ENCODE results near the gene OR2A2. TPM values are rescaled to one million over a fixed set of nuclear protein-coding genes. Genes with fewer than 3 reads are reported as not detected.

OR2A2 gene
- total RNA-seq: not detected
- polyA plus RNA-seq (ENCODE audit: insufficient read depth, low read depth, low replicate concordance): not detected
- long read RNA-seq, donor 1: 0 reads
- long read RNA-seq, donor 2: 0 reads

GRCh38 chr7:144109283-144109682, at the start of gene OR2A2:
OR2A2 (plus strand) TSS chr7:144109583; CDS start chr7:144109583, 0 bp downstream.
- H3K27ac ChIP-seq: no peak within 1 kb of the TSS
- 87 to 98% methylated on average over 2 of the region's 2 CpGs for WGBS, 2 donors
- TF ChIP-seq CTCF (IDR thresholded peaks at IDR 0.05) (no peak), POLR2A (IDR thresholded peaks at IDR 0.05) (no peak)
- intact Hi-C loops (cut with DNase I; ENCODE audit: low total_unique reads): no loop called here
- H3K9me3 ChIP-seq: no peaks in the 10 kb centered on the region
- H3K4me1 ChIP-seq: no peaks in the 10 kb centered on the region
- H3K36me3 ChIP-seq (ENCODE audit: low read depth, missing control alignments): no peaks in the 10 kb centered on the region
- DNase-seq: no peak
- no peak within 1 kb of the TSS for H3K4me3 ChIP-seq
- H3K27me3 ChIP-seq: no peaks in the 10 kb centered on the region

GRCh38 chr7:144063710-144064109, 45.7 kb upstream of the OR2A2 start:
- TF ChIP-seq CTCF (IDR thresholded peaks at IDR 0.05): peak in 2 of 3 experiments; percentile 10 to 46
- TF ChIP-seq POLR2A (IDR thresholded peaks at IDR 0.05): no peak
- intact Hi-C loops (cut with DNase I; ENCODE audit: low total_unique reads): no loop called here
- H3K4me3 ChIP-seq: no peak overlapping the region
- no peaks in the 10 kb centered on the region for H3K9me3 ChIP-seq
- WGBS, 2 donors: 31 to 32% methylated on average over 3 of the region's 3 CpGs
- H3K36me3 ChIP-seq (ENCODE audit: low read depth, missing control alignments): no peaks in the 10 kb centered on the region
- H3K27me3 ChIP-seq: no peaks in the 10 kb centered on the region
- H3K4me1 ChIP-seq: no peaks in the 10 kb centered on the region
- H3K27ac ChIP-seq: no peak overlapping the region
- no peak for DNase-seq

GRCh38 chr7:144069511-144069910, 39.9 kb upstream of the OR2A2 start, which contains the start of gene OR2A25:
OR2A25 (plus strand) TSS chr7:144069811; CDS start chr7:144074220, 4,409 bp downstream.
- no peak within 1 kb of the TSS for H3K27ac ChIP-seq
- WGBS, 2 donors: 65 to 71% methylated on average over 1 of the region's 1 CpG
- intact Hi-C loops (cut with DNase I; ENCODE audit: low total_unique reads): no loop called here
- H3K27me3 ChIP-seq: no peaks in the 10 kb centered on the region
- TF ChIP-seq CTCF (IDR thresholded peaks at IDR 0.05): no peak
- TF ChIP-seq POLR2A (IDR thresholded peaks at IDR 0.05): no peak
- H3K9me3 ChIP-seq: no peaks in the 10 kb centered on the region
- H3K4me1 ChIP-seq: no peaks in the 10 kb centered on the region
- no peaks in the 10 kb centered on the region for H3K36me3 ChIP-seq (ENCODE audit: low read depth, missing control alignments)
- H3K4me3 ChIP-seq: no peak within 1 kb of the TSS
- DNase-seq: no peak

- Histone ChIP-seq H3K27ac (no peak overlapping the region), H3K36me3 (ENCODE audit: low read depth, missing control alignments) (no peaks in the 10 kb centered on the region), H3K4me1 (no peaks in the 10 kb centered on the region), H3K4me3 (no peak overlapping the region), H3K9me3 (no peaks in the 10 kb centered on the region), H3K27me3 (no peaks in the 10 kb centered on the region)
- WGBS, 2 donors: 57 to 63% methylated on average over 2 of the region's 2 CpGs
- intact Hi-C loops (cut with DNase I; ENCODE audit: low total_unique reads): no loop called here
- TF ChIP-seq CTCF (IDR thresholded peaks at IDR 0.05) (no peak), POLR2A (IDR thresholded peaks at IDR 0.05) (no peak)
- DNase-seq: no peak
Observed at GRCh38 chr7:144069953-144070352, 39.4 kb upstream of the OR2A2 start.

GRCh38 chr7:144074374-144074773, 35.0 kb upstream of the OR2A2 start:
- Histone ChIP-seq H3K27me3 (no peaks in the 10 kb centered on the region), H3K27ac (no peak overlapping the region), H3K36me3 (ENCODE audit: low read depth, missing control alignments) (no peaks in the 10 kb centered on the region), H3K9me3 (no peaks in the 10 kb centered on the region), H3K4me1 (no peaks in the 10 kb centered on the region), H3K4me3 (no peak overlapping the region)
- no peak for TF ChIP-seq CTCF (IDR thresholded peaks at IDR 0.05)
- TF ChIP-seq POLR2A (IDR thresholded peaks at IDR 0.05): no peak
- 65 to 74% methylated on average over 8 of the region's 8 CpGs for WGBS, 2 donors
- DNase-seq: no peak
- intact Hi-C loops (cut with DNase I; ENCODE audit: low total_unique reads): no loop called here
